HG03439 (cell line): ENCODE results near the gene CEP95.
"Not testable (repeated sequence)": the region's sequence is repeated elsewhere in the genome, so short reads cannot be mapped to it uniquely, and the experiment has no call there.

ENCODE experiments used
- ATAC-seq: cut with Tn5 transposase; IDR thresholded peaks from one replicate; pipeline ENCODE4 v1.9.1; 2021; ENCODE audit warnings: mild to moderate bottlenecking, moderate library complexity; ENCODE audit not compliant: unreplicated experiment

Gene CEP95, protein sequence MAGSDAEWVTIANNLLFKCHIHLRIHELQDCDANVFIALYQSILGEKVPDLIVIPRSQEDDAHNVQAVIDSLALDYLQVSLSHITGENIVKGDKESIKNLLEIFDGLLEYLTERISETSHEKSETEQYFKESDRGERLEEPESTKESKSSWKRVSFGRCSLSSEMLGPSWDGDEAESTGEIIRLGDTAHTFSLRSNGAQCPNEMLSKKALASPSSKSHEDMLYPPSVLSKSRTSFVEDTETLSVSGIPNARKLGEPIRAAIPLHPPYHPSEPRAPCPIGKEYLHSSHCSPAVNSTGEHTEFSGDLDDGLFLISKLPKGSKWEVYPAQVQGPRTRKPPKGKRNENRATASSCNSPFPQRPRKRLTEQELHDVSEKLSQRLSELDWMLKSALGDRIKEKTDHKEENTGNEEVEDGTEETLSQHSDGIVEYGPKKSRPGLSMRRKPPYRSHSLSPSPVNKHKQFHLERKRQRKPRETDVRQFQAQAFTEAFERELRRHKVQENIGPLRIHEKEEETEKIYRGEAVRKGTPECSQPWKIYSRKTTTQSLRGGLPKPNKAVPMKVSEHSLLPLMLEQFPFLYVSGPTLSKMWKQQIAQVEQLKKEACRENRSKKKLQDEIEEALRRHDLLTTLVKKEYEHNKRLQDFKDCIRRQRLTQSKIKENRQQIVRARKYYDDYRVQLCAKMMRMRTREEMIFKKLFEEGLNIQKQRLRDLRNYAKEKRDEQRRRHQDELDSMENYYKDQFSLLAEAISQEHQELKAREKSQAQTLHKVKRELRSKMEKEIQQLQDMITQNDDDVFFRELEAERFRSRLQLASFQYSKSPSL

GRCh38 chr17:64506576-64507412, at the start of gene CEP95:
Gene CEP95 (plus strand): TSS chr17:64506977. CDS start chr17:64507098, 121 bp downstream.
- peak; percentile 53 for ATAC-seq

DNA sequence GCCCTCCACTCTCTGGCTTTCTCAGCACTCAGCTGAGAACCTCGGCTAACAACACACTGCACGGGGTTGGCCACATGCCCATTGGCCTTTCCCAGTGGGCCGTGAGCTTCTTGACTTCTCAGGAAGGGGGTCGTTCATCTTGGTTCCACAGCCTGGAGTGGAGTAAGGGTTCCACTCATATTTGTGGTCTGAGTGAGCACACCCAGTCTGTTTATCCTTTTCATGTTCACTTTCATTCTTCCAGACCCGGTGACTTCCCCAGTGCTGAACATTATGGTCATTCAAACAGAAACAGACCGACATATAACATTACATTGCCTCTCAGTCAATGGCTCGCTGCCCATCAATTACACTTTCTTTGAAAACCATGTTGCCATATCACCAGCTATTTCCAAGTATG, 49.6 kb upstream of the CEP95 start:
- no peak for ATAC-seq

GRCh38 chr17:64458756-64459155, 48.0 kb upstream of the CEP95 start:
- no peak for ATAC-seq

DNA sequence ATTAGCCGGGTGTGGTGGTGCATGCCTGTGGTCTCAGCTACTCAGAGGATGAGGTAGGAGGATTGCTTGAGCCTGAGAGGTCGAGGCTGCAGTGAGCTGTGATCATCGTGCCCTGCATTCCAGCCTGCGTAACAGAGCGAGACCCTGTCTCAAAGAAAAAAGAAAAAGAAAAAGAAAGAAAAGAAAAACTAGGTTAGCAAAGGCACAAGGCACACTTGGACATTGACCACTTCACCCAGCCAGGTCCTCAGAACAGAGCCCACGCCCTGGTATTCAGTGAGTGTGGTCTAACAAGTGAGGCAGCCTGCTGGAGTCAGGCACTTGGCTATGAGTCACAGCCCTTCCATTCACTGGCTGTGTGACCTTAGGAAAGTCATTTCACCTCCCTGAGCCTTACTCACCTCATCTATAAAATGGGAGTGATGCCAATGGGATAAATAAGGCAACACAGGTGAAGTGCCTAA, 47.5 kb upstream of the CEP95 start:
- ATAC-seq = no peak

DNA sequence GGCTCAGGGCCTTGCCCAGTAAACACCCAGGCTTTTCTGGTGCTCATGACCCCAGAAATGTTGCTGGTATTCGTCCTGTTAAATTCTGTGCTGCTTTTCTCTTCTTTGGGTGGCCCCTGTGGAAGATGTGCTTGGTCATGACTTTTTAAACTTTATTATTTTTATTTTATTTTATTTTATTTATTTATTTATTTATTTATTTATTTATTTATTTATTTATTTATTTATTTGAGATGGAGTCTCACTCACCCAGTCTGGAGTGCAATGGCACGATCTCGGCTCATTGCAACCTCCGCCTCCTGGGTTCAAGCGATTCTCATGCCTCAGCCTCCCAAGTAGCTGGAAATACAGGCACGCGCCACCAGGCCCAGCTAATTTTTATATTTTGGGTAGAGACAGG, 47.0 kb upstream of the CEP95 start:
- ATAC-seq = not testable (repeated sequence)

DNA sequence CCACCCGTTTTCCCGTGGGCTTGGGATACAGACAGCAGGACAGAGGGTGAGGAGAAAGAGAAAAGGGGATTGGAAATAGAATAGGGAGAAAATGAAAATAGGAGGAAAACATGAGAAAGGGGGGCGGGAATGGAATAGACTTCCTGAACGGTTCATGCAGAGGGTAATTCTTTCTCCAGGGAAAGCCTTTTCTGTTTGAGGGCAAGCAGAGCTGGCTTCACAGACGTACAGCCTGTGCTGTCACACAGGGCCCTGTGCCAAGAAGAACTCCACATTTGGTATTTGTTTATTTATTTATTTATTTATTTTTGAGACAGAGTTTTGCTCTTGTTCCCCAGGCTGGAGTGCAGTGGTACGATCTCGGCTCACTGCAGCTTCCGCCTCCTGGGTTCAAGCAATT, 45.8 kb upstream of the CEP95 start:
- ATAC-seq = no peak

DNA sequence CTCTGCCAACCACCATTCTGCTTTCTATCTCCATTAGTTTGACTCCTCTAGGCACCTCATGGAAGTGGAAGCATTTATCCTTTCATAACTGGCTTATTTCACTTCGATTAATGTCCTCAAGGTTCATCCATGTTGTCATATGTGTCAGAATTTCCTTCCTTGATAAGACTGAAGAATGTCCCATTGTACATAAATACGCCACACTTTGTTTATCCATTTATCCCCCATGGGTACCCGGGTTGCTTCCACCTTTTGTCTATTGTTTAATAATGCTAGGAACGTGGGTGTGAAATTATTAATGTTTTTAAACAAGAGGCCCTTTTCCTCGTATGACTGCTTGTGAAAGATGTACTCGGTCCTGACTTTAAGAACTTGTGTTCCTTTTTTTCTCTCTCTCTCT, 45.0 kb upstream of the CEP95 start:
- no peak for ATAC-seq

GRCh38 chr17:64466019-64466735, 40.6 kb upstream of the CEP95 start:
- ATAC-seq = no peak

DNA sequence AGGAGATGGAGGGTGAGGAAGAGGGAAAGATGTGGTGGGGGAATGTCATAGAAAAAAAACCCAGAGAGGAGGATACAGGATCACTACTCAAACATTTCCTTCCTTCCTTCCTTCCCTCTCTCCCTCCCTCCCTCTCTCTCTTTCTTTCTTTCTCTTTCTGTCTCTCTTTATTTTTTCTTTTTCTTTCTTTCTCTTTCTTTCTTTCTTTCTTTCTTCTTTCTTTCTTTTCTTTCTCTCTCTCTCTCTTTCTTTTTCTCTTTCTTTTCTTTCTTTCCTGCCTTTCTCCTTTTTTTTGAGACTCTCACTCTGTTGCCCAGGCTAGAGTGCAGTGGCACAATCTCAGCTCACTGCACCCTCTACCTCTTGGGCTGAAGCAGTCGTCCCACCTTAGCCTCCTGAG, 39.9 kb upstream of the CEP95 start:
- not testable (repeated sequence) for ATAC-seq

DNA sequence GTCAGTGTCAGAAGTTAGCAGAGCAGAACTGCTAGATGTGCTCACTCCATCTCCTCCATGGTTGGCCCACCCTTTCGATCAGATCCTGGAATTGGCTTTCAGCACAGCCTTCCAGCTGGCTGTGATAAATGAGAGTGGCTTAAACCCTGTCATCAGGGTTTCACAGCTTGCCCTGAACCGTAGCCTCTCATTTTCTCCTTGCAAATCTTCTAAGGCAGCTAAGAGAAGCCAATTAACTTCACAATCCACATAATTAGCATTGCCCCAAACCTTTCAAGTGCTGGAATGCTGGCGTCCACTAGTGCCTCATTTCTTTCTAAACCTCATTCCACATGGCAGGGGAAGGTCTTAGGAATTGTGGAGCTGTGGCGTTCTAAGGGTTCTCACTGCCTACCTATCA, 36.2 kb upstream of the CEP95 start:
- ATAC-seq = no peak

- ATAC-seq = no peak
These were observed 35.3 kb upstream of the CEP95 start for GRCh38 chr17:64471440-64471839.

- ATAC-seq = no peak
These were observed 34.2 kb upstream of the CEP95 start for GRCh38 chr17:64472564-64472963.

DNA sequence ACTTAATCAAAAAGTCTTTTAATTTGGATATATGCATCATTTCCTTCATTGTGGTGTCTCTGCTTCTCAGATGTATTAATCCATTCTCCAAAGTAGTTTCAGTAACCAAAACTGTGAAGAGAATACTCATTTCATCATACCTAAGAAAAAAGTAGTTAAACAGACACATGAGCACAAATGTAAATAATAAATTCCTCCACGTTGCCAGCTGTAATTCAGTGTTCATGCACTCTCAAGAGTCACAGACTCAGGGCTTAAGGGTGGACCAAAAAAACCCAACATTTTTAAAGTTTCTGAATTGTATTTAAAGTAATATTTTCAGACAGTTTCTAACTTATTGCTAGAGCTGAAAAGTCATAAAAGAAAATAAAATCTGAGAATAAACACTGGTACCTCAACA, 28.9 kb upstream of the CEP95 start:
- ATAC-seq = no peak

GRCh38 chr17:64480951-64481350, 25.8 kb upstream of the CEP95 start:
- ATAC-seq = no peak

GRCh38 chr17:64484380-64484779, 22.4 kb upstream of the CEP95 start:
- ATAC-seq = no peak

DNA sequence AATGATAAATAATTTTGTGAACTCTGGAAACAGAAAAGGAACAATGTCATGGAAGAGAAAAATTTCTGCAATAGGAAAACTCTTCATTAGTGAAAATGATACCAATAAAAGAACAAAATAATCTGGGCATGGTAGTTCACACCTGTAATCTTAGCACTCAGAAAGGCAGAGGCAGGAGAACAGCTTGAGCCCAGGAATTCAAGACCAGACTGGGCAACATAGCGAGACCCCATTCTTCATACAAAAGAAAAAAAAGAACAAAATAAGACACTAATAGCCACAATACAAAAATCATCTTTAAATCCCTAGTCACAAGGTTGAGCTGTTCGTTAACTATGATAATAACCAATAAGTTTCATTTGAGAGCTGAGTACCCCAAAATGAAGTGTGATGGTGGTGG, 18.5 kb upstream of the CEP95 start:
- ATAC-seq = no peak

DNA sequence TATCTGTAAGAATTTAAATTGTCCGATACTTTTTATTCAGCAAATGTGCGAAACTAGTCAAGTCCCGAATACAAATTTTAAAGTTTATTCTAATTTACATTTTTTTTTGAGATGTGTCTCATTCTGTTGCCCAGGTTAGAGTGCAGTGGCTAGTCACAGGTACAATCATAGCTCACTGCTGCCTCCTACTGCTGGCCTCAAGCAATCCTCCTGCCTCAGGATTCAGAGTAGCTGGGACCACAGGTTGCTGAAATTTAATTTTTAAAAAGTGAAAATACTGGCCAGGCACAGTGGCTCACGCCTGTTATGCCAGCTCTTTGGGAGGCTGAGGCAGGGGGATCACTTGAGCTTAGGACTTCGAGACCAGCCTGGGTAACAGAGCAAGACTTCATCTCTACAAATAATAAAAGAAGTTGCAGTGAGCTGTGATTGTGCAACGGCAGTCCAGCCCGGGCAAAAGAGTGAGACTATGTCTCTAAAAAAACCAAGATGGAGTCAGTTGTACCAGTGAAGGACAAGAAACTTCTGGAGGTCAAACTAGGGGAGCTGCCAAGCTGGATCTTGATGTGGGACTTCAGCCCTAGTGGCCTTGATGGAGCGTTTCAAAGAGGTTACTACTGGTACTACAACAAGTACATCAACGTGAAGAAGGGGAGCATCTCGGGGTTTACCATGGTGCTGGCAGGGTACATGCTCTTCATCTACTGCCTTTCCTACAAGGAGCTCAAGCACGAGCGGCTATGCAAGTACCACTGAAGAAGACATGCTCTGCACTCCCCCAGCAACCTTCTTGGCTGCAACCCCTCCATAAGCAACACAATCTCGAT, 15.5 kb upstream of the CEP95 start:
- no peak for ATAC-seq

DNA sequence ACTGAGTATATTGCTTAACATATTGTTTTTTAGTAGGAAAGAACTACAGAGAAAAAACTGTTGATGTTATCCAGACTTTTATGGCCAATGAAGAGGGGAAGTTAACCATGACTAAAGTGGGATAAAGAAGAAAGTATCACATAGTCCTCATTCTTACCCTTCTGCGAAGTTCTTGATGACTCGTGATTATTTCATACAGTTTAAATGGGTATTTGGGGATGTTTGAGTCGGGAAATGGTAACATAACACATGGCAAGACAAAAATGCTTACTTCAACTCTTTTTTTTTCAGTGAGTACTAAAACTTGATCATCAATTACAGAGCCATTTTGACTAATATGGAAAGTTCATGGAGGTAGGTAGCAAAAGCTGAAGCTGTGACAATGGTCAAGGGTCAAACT, 14.8 kb upstream of the CEP95 start:
- ATAC-seq = no peak

DNA sequence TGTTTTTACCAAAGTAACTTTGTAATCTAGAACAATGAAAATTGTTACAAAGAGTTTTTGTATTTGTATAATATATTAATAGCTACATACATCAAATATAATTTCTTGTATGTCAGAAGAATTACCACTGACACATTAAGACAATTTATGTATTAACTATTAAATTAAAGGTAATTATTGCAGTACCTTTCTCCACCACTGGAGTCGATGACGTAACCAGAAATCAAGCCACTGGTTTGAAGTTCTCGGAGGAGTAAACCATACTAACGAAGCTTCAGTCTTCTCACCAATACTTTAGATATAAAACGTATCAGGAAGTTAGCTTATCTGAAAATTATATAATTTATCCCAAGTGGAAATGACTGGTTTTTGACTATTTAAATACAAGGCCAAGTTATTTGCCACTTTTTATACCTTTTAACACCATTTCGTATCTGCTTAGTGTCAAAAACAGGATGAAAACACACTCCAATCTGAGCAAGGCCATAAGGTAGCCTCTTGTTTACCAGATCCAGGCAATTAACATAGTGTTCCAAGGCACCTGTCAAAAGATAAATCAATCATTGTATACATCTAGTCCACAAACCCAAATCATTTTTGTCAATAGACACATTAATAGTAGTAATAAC, 14.2 kb upstream of the CEP95 start:
- no peak for ATAC-seq
